Measurements from ENCODE around the gene POPDC3.
"Not testable (repeated sequence)": the region's sequence is repeated elsewhere in the genome, so short reads cannot be mapped to it uniquely, and the experiment has no call there.

POPDC3 gene

GRCh38 chr6:105178110-105178509 lies 1.7 kb downstream of the POPDC3 start:
- no peak overlapping the region for H3K4me3 ChIP-seq (replicated peaks; ENCODE audit: low read depth, low read length)
- no peak for DNase-seq (ENCODE audit: extremely low read depth, low read depth)
- no peak for TF ChIP-seq CTCF (IDR thresholded peaks at IDR 0.05; ENCODE audit: low read depth, low read length, missing control alignments)

- DNase-seq (ENCODE audit: extremely low read depth, low read depth) = no peak
- no peak for TF ChIP-seq CTCF (IDR thresholded peaks at IDR 0.05; ENCODE audit: low read depth, low read length, missing control alignments)
- no peak overlapping the region for H3K4me3 ChIP-seq (replicated peaks; ENCODE audit: low read depth, low read length)
Measured at GRCh38 chr6:105177556-105177955, 2.3 kb downstream of the POPDC3 start.

- no peak for TF ChIP-seq CTCF (IDR thresholded peaks at IDR 0.05; ENCODE audit: low read depth, low read length, missing control alignments)
- DNase-seq (ENCODE audit: extremely low read depth, low read depth) = no peak
- no peak overlapping the region for H3K4me3 ChIP-seq (replicated peaks; ENCODE audit: low read depth, low read length)
Measured at GRCh38 chr6:105174512-105174911, 5.3 kb downstream of the POPDC3 start.

GRCh38 chr6:105172515-105172914 lies 7.3 kb downstream of the POPDC3 start:
- H3K4me3 ChIP-seq (replicated peaks; ENCODE audit: low read depth, low read length); DNase-seq (ENCODE audit: extremely low read depth, low read depth): not testable (repeated sequence)

- no peak for TF ChIP-seq CTCF (IDR thresholded peaks at IDR 0.05; ENCODE audit: low read depth, low read length, missing control alignments)
- no peak for DNase-seq (ENCODE audit: extremely low read depth, low read depth)
- no peak overlapping the region for H3K4me3 ChIP-seq (replicated peaks; ENCODE audit: low read depth, low read length)
Measured at GRCh38 chr6:105170059-105170458, 9.8 kb downstream of the POPDC3 start.

GRCh38 chr6:105167914-105168313 lies 11.9 kb downstream of the POPDC3 start:
- H3K4me3 ChIP-seq (replicated peaks; ENCODE audit: low read depth, low read length) = no peak overlapping the region
- TF ChIP-seq CTCF (IDR thresholded peaks at IDR 0.05; ENCODE audit: low read depth, low read length, missing control alignments) = no peak
- DNase-seq (ENCODE audit: extremely low read depth, low read depth) = no peak

- TF ChIP-seq CTCF (IDR thresholded peaks at IDR 0.05; ENCODE audit: low read depth, low read length, missing control alignments) = no peak
- H3K4me3 ChIP-seq (replicated peaks; ENCODE audit: low read depth, low read length) = no peak overlapping the region
- DNase-seq (ENCODE audit: extremely low read depth, low read depth) = no peak
Measured at GRCh38 chr6:105164418-105164817, 15.4 kb downstream of the POPDC3 start.

All from HFF-Myc (cell line).